Measurements from ENCODE around the gene GPC6.

GPC6 gene

GRCh38 chr13:94305934-94306333 is 1079.3 kb downstream of the GPC6 start:
- Mint-ChIP-seq H3K27ac (no peak overlapping the region), H3K4me3 (no peak overlapping the region), H3K27me3 (ENCODE audit: low read depth) (no peaks in the 10 kb centered on the region), H3K4me1 (peaks cover 10% of the 10 kb centered on the region), H3K9me3 (no peaks in the 10 kb centered on the region), H3K36me3 (ENCODE audit: low read depth) (no peaks in the 10 kb centered on the region)
- TF ChIP-seq CTCF (IDR thresholded peaks at IDR 0.05; ENCODE audit: unreplicated experiment in 3 of 3): no peak

GRCh38 chr13:94308832-94309231 is 1082.2 kb downstream of the GPC6 start:
- Mint-ChIP-seq H3K4me3 (no peak overlapping the region), H3K36me3 (ENCODE audit: low read depth) (peaks cover 10% of the 10 kb centered on the region), H3K27ac (peak overlapping the region in 1 of 3 experiments; percentile 11), H3K4me1 (peaks cover 36% of the 10 kb centered on the region), H3K9me3 (no peaks in the 10 kb centered on the region), H3K27me3 (ENCODE audit: low read depth) (no peaks in the 10 kb centered on the region)
- no peak for TF ChIP-seq CTCF (IDR thresholded peaks at IDR 0.05; ENCODE audit: unreplicated experiment in 3 of 3)

DNA sequence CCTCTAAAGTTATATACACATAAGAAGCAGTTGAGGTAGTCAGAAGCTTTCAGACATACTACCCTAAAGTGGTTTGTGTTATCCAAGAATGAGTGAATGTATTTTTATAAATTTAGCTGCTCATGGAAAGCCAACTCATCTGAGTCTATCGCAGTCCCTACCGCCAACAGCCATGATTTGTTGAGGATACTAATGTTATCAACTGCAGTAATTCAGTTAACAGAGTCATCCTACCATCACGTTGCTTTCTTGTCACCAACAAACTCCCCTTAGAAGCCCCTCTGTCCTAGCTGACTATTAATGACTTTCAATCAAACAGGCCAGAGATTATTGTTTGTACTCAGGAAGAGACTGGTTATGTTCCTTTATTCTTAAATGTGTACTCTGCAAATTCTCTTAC is 1083.0 kb downstream of the GPC6 start:
- peaks cover 41% of the 10 kb centered on the region for H3K4me1 Mint-ChIP-seq
- H3K4me3 Mint-ChIP-seq: no peak overlapping the region
- no peak overlapping the region for H3K27ac Mint-ChIP-seq
- no peaks in the 10 kb centered on the region for H3K9me3 Mint-ChIP-seq
- no peak for TF ChIP-seq CTCF (IDR thresholded peaks at IDR 0.05; ENCODE audit: unreplicated experiment in 3 of 3)
- H3K27me3 Mint-ChIP-seq (ENCODE audit: low read depth): no peaks in the 10 kb centered on the region
- peaks cover 10% of the 10 kb centered on the region for H3K36me3 Mint-ChIP-seq (ENCODE audit: low read depth)

DNA sequence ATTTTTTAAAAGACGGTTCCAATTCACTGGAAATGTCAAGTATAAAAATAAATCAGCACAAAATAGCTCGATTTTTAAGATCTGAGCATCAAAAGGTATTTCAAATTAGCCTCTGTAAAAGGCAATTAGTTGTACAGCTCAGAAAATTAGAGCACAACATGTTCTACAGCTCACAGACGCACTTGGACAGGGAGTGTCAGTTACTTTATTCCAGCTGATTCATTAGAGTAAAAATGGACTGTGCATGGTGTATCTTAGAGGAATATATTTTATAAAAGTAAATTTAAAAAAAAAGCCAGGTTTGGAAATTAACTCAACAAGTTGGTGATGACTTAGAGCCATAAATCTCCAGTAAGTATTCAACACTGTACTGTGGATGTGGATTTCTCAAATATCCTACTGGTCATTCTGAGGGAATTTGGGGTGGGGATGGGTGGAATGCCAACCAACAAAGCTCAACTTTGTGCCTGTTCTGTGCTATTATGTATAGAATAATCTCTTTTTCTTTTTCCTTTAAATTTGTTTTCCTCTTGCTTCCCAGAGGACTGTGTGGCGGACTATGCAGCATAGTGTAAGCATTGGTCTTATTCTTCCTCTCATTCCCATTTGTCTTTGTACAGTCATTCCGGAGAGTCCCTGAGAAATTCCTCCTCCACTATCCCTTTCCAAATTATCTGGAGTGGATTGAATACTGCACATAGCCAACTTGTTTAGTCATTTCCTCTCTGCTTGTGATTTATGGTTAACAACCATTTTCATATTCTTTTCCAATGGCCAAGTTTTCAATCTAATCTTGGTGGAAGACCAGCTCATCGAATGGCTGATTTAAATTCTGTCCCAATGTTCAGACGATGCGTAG is 1083.6 kb downstream of the GPC6 start:
- H3K9me3 Mint-ChIP-seq: no peaks in the 10 kb centered on the region
- H3K4me1 Mint-ChIP-seq: peaks cover 42% of the 10 kb centered on the region
- peaks cover 12% of the 10 kb centered on the region for H3K36me3 Mint-ChIP-seq (ENCODE audit: low read depth)
- H3K27ac Mint-ChIP-seq: peak overlapping the region; percentile 4 to 56 (median 15)
- no peak for TF ChIP-seq CTCF (IDR thresholded peaks at IDR 0.05; ENCODE audit: unreplicated experiment in 3 of 3)
- H3K27me3 Mint-ChIP-seq (ENCODE audit: low read depth): no peaks in the 10 kb centered on the region
- H3K4me3 Mint-ChIP-seq: no peak overlapping the region

- Mint-ChIP-seq H3K27me3 (ENCODE audit: low read depth) (no peaks in the 10 kb centered on the region), H3K27ac (peak overlapping the region; percentile 50 to 90 (median 76)), H3K9me3 (no peaks in the 10 kb centered on the region), H3K36me3 (ENCODE audit: low read depth) (peaks cover 16% of the 10 kb centered on the region), H3K4me1 (peaks cover 45% of the 10 kb centered on the region), H3K4me3 (no peak overlapping the region)
- TF ChIP-seq CTCF (IDR thresholded peaks at IDR 0.05; ENCODE audit: unreplicated experiment in 3 of 3): no peak
Measured at GRCh38 chr13:94311893-94312292, 1085.3 kb downstream of the GPC6 start.
